ENCODE data around the gene KIF5B.

DNA sequence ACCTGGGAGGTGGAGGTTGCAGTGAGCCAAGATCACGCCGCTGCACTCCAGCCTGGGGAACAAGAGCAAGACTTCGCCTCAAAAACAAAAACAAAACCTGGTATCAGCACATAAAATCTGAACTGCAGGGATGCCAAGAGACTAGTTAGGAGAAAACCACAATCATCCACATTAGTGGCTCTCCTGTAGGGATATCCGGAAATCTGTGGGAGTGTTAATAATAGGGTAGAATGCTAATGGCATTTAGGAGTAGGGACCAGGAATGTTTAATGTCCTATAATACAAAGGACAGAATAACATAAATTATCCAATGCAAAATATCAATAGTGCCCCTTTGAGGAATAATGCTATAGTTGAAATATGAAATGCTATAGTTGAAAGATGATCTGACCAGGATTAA lies 24.3 kb downstream of the KIF5B start:
- TF ChIP-seq EZH2 (IDR thresholded peaks at IDR 0.05) (no peak), POLR2AphosphoS5 (IDR thresholded peaks at IDR 0.05; ENCODE audit: borderline replicate concordance, low read depth, low read length) (no peak)
